ENCODE measurements around the gene CSTPP1.
"Not testable (repeated sequence)": the region's sequence is repeated elsewhere in the genome, so short reads cannot be mapped to it uniquely, and the experiment has no call there.

CSTPP1 gene

GRCh38 chr11:46961041-46961440, 24.5 kb downstream of the CSTPP1 start:
- no peak for DNase-seq

- not testable (repeated sequence) for DNase-seq
Observed at GRCh38 chr11:46961886-46962285, 25.3 kb downstream of the CSTPP1 start.

GRCh38 chr11:46963844-46964243, 27.3 kb downstream of the CSTPP1 start:
- DNase-seq = no peak

- no peak for DNase-seq
Observed at GRCh38 chr11:46966773-46967172, 30.2 kb downstream of the CSTPP1 start.

GRCh38 chr11:46967962-46968361, 31.4 kb downstream of the CSTPP1 start:
- no peak for DNase-seq

- no peak for DNase-seq
Observed at GRCh38 chr11:46969379-46969778, 32.8 kb downstream of the CSTPP1 start.

- no peak for DNase-seq
Observed at GRCh38 chr11:46970913-46971625, 34.5 kb downstream of the CSTPP1 start.

- no peak for DNase-seq
Observed at GRCh38 chr11:46972343-46972742, 35.8 kb downstream of the CSTPP1 start.

- no peak for DNase-seq
Observed at GRCh38 chr11:46972821-46973220, 36.3 kb downstream of the CSTPP1 start.

GRCh38 chr11:46976182-46976854, 39.8 kb downstream of the CSTPP1 start:
- DNase-seq = no peak

- no peak for DNase-seq
Observed at GRCh38 chr11:46977038-46977813, 40.7 kb downstream of the CSTPP1 start.

- no peak for DNase-seq
Observed at GRCh38 chr11:46978005-46978491, 41.5 kb downstream of the CSTPP1 start.

GRCh38 chr11:46979358-46979757, 42.8 kb downstream of the CSTPP1 start:
- no peak for DNase-seq

GRCh38 chr11:46981436-46981835, 44.9 kb downstream of the CSTPP1 start:
- no peak for DNase-seq

- DNase-seq = no peak
Observed at GRCh38 chr11:46982797-46983452, 46.4 kb downstream of the CSTPP1 start.

GRCh38 chr11:46983598-46983997, 47.0 kb downstream of the CSTPP1 start:
- DNase-seq = no peak

GRCh38 chr11:46984548-46984947, 48.0 kb downstream of the CSTPP1 start:
- DNase-seq = no peak

GRCh38 chr11:46984987-46985386, 48.4 kb downstream of the CSTPP1 start:
- DNase-seq = no peak

- no peak for DNase-seq
Observed at GRCh38 chr11:46987183-46987582, 50.6 kb downstream of the CSTPP1 start.

GRCh38 chr11:46989810-46990487, 53.4 kb downstream of the CSTPP1 start:
- DNase-seq = not testable (repeated sequence)

- no peak for DNase-seq
Observed at GRCh38 chr11:46991391-46991790, 54.8 kb downstream of the CSTPP1 start.

- not testable (repeated sequence) for DNase-seq
Observed at GRCh38 chr11:46992386-46992785, 55.8 kb downstream of the CSTPP1 start.
